HL-60 (cell line): ENCODE results near the gene TPRA1.

Experiments
- GABPA ChIP-seq: IDR thresholded peaks from 2 replicates; pipeline ENCODE4 v1.6.1; 2012; ENCODE audit warnings: low read depth
- POLR2AphosphoS5 ChIP-seq: IDR thresholded peaks from 2 replicates; pipeline ENCODE4 v1.6.1; 2012; ENCODE audit warnings: low read depth
- TF ChIP-seq, protein P1 (sequence below): IDR thresholded peaks from one replicate; pipeline ENCODE4 v1.5.1; 2011; ENCODE audit warnings: low read length, control low read depth, inconsistent platforms; ENCODE audit not compliant: insufficient read depth
- TF ChIP-seq, protein P2 (sequence below): IDR thresholded peaks from 2 replicates; pipeline ENCODE4 v1.6.1; 2012; ENCODE audit warnings: low read depth; ENCODE audit not compliant: insufficient replicate concordance

DNA sequence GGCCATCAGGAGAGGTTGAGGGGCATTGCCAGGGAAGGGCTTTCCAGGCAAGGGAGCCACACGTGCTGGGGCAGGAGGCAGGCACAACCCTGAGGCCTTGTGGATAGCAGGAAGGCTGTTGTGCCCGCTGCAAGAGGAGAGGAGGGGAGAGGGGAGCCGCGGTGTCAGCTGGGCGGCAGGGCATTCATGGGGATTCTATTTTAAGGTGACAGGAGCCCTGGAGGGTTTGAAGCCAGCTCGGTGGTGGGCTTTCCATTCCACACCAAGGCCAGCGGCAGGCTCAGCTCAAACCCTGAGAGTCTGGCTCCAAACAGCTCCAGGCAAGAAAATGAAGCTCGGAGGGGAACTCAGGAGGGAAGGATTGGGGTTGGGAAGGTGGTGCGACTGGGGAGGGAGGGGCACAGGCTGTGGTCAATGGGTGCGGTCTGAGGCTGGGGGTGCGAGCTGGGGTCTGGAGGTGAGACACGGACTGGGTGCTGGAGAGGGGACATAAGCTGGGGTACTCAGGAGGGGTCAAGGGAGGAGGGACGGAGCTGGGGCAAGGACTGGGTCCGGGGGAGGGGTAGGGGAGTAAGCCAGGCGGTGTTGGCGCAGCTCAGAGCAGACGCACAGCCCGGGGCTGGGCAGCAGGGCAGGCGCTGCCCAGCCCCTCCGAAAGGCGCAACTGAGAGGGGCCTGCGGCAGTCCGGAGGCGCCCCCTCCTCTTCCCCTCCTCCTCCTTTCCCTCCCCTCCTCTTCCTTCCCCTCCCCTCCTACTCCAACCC lies 43.4 kb downstream of the TPRA1 start:
- TF ChIP-seq POLR2AphosphoS5 (no peak), GABPA (no peak)
- TF ChIP-seq, protein P1, sequence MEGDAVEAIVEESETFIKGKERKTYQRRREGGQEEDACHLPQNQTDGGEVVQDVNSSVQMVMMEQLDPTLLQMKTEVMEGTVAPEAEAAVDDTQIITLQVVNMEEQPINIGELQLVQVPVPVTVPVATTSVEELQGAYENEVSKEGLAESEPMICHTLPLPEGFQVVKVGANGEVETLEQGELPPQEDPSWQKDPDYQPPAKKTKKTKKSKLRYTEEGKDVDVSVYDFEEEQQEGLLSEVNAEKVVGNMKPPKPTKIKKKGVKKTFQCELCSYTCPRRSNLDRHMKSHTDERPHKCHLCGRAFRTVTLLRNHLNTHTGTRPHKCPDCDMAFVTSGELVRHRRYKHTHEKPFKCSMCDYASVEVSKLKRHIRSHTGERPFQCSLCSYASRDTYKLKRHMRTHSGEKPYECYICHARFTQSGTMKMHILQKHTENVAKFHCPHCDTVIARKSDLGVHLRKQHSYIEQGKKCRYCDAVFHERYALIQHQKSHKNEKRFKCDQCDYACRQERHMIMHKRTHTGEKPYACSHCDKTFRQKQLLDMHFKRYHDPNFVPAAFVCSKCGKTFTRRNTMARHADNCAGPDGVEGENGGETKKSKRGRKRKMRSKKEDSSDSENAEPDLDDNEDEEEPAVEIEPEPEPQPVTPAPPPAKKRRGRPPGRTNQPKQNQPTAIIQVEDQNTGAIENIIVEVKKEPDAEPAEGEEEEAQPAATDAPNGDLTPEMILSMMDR = no peak
- TF ChIP-seq, protein P2, sequence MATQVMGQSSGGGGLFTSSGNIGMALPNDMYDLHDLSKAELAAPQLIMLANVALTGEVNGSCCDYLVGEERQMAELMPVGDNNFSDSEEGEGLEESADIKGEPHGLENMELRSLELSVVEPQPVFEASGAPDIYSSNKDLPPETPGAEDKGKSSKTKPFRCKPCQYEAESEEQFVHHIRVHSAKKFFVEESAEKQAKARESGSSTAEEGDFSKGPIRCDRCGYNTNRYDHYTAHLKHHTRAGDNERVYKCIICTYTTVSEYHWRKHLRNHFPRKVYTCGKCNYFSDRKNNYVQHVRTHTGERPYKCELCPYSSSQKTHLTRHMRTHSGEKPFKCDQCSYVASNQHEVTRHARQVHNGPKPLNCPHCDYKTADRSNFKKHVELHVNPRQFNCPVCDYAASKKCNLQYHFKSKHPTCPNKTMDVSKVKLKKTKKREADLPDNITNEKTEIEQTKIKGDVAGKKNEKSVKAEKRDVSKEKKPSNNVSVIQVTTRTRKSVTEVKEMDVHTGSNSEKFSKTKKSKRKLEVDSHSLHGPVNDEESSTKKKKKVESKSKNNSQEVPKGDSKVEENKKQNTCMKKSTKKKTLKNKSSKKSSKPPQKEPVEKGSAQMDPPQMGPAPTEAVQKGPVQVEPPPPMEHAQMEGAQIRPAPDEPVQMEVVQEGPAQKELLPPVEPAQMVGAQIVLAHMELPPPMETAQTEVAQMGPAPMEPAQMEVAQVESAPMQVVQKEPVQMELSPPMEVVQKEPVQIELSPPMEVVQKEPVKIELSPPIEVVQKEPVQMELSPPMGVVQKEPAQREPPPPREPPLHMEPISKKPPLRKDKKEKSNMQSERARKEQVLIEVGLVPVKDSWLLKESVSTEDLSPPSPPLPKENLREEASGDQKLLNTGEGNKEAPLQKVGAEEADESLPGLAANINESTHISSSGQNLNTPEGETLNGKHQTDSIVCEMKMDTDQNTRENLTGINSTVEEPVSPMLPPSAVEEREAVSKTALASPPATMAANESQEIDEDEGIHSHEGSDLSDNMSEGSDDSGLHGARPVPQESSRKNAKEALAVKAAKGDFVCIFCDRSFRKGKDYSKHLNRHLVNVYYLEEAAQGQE = no peak
